Naive thymus-derived CD8-positive, alpha-beta T cell (primary cell): ENCODE measurements around the gene PYDC1. TPM values are rescaled to one million over a fixed set of nuclear protein-coding genes. Genes with fewer than 3 reads are reported as not detected.
A peak's percentile ranks its signal among the peaks of the same experiment; 100 is the strongest.

ENCODE experiments used
- ATAC-seq, 2 donors: fragments of 150-1000 bp; cut with Tn5 transposase in 1 of 2; sonication (Bioruptor Pico), chemical (Tn5 transposase) in 1 of 2; 1 replicate in 1 of 2; 2 replicates in 1 of 2; pipeline ENCODE4 v1.10.0; 2021; ENCODE audit warnings: mild to moderate bottlenecking in 2 of 2, moderate library complexity in 2 of 2
- POLR2A ChIA-PET: fragments of 350-600 bp; sonication (Branson Sonifier 250); formaldehyde crosslinking; loops from one replicate; lab custom pipeline; 2021; ENCODE audit warnings: antibody characterized with exemption; lab: Charles Lee
- DNase-seq, 10 donors: peaks; one replicate each; pipeline versions ENCODE4 v3.0.0 to v3.0.0-alpha.2; 2020 to 2022
- H3K27ac Mint-ChIP-seq, 10 donors: one replicate each; pipeline ENCODE4 v1.8.0; 2020 to 2022; ENCODE audit warnings: mild to moderate bottlenecking in 10 of 10, mixed read lengths in 10 of 10, moderate library complexity in 4 of 10, inconsistent platforms in 1 of 10
- H3K27me3 Mint-ChIP-seq, 5 donors: one replicate each; pipeline ENCODE4 v1.8.0; 2021 to 2022; ENCODE audit warnings: mixed read lengths in 5 of 5
- H3K36me3 Mint-ChIP-seq, 3 donors: one replicate each; pipeline ENCODE4 v1.8.0; 2020 to 2022; ENCODE audit warnings: mixed read lengths in 3 of 3, mild to moderate bottlenecking in 2 of 3, inconsistent platforms in 1 of 3
- H3K4me1 Mint-ChIP-seq, 4 donors: one replicate each; pipeline ENCODE4 v1.8.0; 2021 to 2022; ENCODE audit warnings: mixed read lengths in 4 of 4
- H3K4me3 Mint-ChIP-seq, 10 donors: one replicate each; pipeline ENCODE4 v1.8.0; 2020 to 2022; ENCODE audit warnings: mild to moderate bottlenecking in 10 of 10, mixed read lengths in 10 of 10, moderate library complexity in 6 of 10, inconsistent platforms in 1 of 10
- H3K9me3 Mint-ChIP-seq, 9 donors: one replicate each; pipeline ENCODE4 v1.8.0; 2020 to 2022; ENCODE audit warnings: mixed read lengths in 9 of 9, mild to moderate bottlenecking in 3 of 9, inconsistent platforms in 1 of 9, moderate library complexity in 1 of 9
- polyA plus RNA-seq, 3 donors: library from polyadenylated mRNA; unstranded; fragments of 300-500 nt; fragmentation: Illumina TruSeq; gene quantifications; one replicate each; pipeline ENCODE4 v1.2.3, GENCODE V29; 2021
- total RNA-seq, 8 experiments: library from RNA in 2 of 8; stranded (reverse) in 2 of 8; gene quantifications; one replicate each; pipeline ENCODE4 v1.2.3 and lab custom pipeline; 2021 to 2026

Gene PYDC1
- total and polyA plus RNA-seq, 5 experiments from 2014 or later: not detected

DNA sequence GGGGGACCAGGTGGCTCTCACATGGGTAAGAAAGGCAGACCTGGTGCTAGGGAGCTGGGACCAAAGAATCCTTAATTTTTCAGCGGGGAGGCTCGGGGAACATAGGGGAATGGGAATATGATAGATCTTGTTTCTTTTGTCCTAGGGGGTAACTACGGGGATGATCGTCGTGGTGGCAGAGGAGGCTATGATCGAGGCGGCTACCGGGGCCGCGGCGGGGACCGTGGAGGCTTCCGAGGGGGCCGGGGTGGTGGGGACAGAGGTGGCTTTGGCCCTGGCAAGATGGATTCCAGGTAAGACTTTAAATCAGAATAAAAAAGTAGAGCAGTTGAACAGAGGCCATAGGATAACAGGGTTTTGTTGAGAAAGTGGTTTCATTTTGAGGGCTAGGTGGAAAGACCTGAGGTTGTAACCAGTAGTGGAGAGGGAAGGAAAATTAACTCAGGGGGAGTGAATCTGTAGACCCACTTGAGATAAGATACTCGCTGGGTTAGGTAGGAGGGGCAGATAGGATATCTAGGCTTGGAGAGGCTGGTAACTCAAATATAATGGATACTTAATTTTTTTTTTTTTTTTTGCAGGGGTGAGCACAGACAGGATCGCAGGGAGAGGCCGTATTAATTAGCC is 26.0 kb downstream of the PYDC1 start:
- Mint-ChIP-seq H3K4me1 (peaks cover 50 to 79% (median 70%) of the 10 kb centered on the region in 4 donors), H3K9me3 (no peaks in the 10 kb centered on the region), H3K4me3 (no peak overlapping the region), H3K27me3 (no peaks in the 10 kb centered on the region), H3K27ac (peak overlapping the region in 9 of 10 donors; percentile 13 to 84 (median 67)), H3K36me3 (peaks cover 24 to 98% (median 60%) of the 10 kb centered on the region in 3 donors)
- ATAC-seq (no peak), DNase-seq (no peak)
- POLR2A ChIA-PET: interaction anchor here (1.1 to 2.6 kb wide), 4 partner anchors 9 to 65 kb away, joined by 3 to 23 read pairs (median 8); partner anchors contain the start of genes FUS and PYCARD

DNA sequence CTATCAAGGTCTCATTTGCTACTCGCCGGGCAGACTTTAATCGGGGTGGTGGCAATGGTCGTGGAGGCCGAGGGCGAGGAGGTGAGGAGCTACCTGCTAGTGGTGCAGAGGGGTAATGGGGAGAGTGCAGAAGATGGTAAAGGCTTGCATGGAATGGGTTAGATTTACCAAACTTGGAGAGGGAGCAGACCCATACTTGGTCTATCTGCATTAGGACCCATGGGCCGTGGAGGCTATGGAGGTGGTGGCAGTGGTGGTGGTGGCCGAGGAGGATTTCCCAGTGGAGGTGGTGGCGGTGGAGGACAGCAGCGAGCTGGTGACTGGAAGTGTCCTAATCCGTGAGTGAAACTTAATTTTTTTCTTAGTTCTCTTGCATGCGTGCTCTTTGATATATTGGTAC is 26.9 kb downstream of the PYDC1 start:
- DNase-seq: no peak
- peak overlapping the region in 3 of 10 donors; percentile 12 to 65 (median 17) for H3K4me3 Mint-ChIP-seq

DNA sequence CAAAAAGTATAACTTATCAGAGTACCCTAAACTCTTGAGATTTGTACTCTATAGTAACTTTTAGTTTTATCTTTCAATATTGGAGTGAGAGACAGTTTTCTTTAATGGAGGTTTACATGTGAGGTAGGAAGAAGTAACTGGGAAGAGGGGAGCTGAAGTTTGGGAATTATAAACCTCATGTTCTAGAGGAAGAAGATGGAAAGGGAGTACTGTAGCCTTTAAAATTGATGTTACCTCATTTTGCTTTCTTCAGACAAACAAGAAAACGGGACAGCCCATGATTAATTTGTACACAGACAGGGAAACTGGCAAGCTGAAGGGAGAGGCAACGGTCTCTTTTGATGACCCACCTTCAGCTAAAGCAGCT is 27.5 kb downstream of the PYDC1 start:
- no peaks in the 10 kb centered on the region for H3K27me3 Mint-ChIP-seq
- no peaks in the 10 kb centered on the region for H3K9me3 Mint-ChIP-seq
- H3K4me3 Mint-ChIP-seq: peak overlapping the region in 2 of 10 donors; percentile 4 to 55
- ATAC-seq: no peak
- POLR2A ChIA-PET: interaction anchor here (0.6 to 2.6 kb wide), 3 partner anchors 9 to 132 kb away, joined by 3 to 23 read pairs (median 13); partner anchors contain the start of genes FUS and PYCARD
- peaks cover 28 to 99% (median 71%) of the 10 kb centered on the region in 3 donors for H3K36me3 Mint-ChIP-seq
- peaks cover 61 to 92% (median 83%) of the 10 kb centered on the region in 4 donors for H3K4me1 Mint-ChIP-seq
- H3K27ac Mint-ChIP-seq: peak overlapping the region in 9 of 10 donors; percentile 34 to 90 (median 81)
- no peak for DNase-seq

More for the DNA sequence above, 26.9 kb downstream of the PYDC1 start:
- peaks cover 28 to 98% (median 67%) of the 10 kb centered on the region in 3 donors for H3K36me3 Mint-ChIP-seq
- H3K27ac Mint-ChIP-seq: peak overlapping the region in 9 of 10 donors; percentile 43 to 90 (median 77)
- no peak for ATAC-seq
- peaks cover 56 to 87% (median 78%) of the 10 kb centered on the region in 4 donors for H3K4me1 Mint-ChIP-seq
- H3K27me3 Mint-ChIP-seq: no peaks in the 10 kb centered on the region
- POLR2A ChIA-PET: interaction anchor here (0.6 to 2.6 kb wide), 5 partner anchors 8 to 65 kb away, joined by 3 to 23 read pairs (median 5); partner anchors contain the start of genes FUS and PYCARD
- H3K9me3 Mint-ChIP-seq: no peaks in the 10 kb centered on the region

- ATAC-seq: no peak
- peaks cover 63 to 94% (median 85%) of the 10 kb centered on the region in 4 donors for H3K4me1 Mint-ChIP-seq
- H3K9me3 Mint-ChIP-seq: no peaks in the 10 kb centered on the region
- H3K27me3 Mint-ChIP-seq: no peaks in the 10 kb centered on the region
- H3K36me3 Mint-ChIP-seq: peaks cover 28 to 99% (median 72%) of the 10 kb centered on the region in 3 donors
- H3K4me3 Mint-ChIP-seq: peak overlapping the region in 5 of 10 donors; percentile 4 to 55 (median 7)
- peak overlapping the region; percentile 1 to 90 (median 82) for H3K27ac Mint-ChIP-seq
- peak in 1 of 10 donors; percentile 19 for DNase-seq
- POLR2A ChIA-PET: interaction anchor here (0.6 to 2.8 kb wide), 5 partner anchors 9 to 133 kb away, joined by 3 to 23 read pairs (median 11); partner anchors contain the start of genes FUS and PYCARD
Observed at GRCh38 chr16:31188450-31189411, 28.2 kb downstream of the PYDC1 start.

DNA sequence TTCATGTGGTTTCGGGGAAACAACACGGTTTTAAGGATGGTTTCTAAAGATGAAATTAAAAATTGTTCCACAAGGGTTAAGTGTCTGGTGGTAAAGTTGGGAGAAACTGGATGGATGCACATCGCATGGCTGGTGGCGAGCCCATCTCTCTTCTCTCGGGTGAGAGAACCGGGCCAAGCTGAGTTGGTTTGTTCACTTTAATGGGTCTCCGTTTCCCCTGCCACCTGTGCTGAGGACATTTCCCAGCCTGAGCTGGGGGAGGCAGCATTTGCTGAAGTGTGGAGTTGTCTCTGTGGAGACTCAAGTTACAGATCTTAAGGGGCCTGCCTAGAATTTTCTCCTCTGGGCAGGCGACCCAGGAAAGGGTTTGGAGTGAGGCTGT is 29.1 kb downstream of the PYDC1 start:
- H3K36me3 Mint-ChIP-seq: peaks cover 22 to 100% (median 75%) of the 10 kb centered on the region in 3 donors
- peak overlapping the region in 3 of 10 donors; percentile 7 to 54 (median 11) for H3K4me3 Mint-ChIP-seq
- peaks cover 67 to 95% (median 88%) of the 10 kb centered on the region in 4 donors for H3K4me1 Mint-ChIP-seq
- H3K27ac Mint-ChIP-seq: peak overlapping the region in 9 of 10 donors; percentile 15 to 90 (median 79)
- ATAC-seq: peak in 1 of 2 donors; percentile 13
- H3K9me3 Mint-ChIP-seq: no peaks in the 10 kb centered on the region
- H3K27me3 Mint-ChIP-seq: no peaks in the 10 kb centered on the region
- POLR2A ChIA-PET: interaction anchor here (1.2 to 2.8 kb wide), 4 partner anchors 8 to 14 kb away, joined by 4 to 11 read pairs (median 8); partner anchors contain the start of gene PYCARD
- no peak for DNase-seq

GRCh38 chr16:31186930-31187807 is 29.8 kb downstream of the PYDC1 start:
- ATAC-seq: no peak
- Mint-ChIP-seq H3K4me1 (peaks cover 73 to 96% (median 94%) of the 10 kb centered on the region in 4 donors), H3K27ac (peak overlapping the region in 9 of 10 donors; percentile 33 to 90 (median 79)), H3K4me3 (peak overlapping the region in 8 of 10 donors; percentile 6 to 82 (median 60)), H3K27me3 (no peaks in the 10 kb centered on the region), H3K36me3 (peaks cover 22 to 100% (median 80%) of the 10 kb centered on the region in 3 donors), H3K9me3 (no peaks in the 10 kb centered on the region)
- DNase-seq: peak in 1 of 10 donors; percentile 7
- POLR2A ChIA-PET: interaction anchor here (1.0 to 2.8 kb wide), 5 partner anchors 8 to 70 kb away, joined by 3 to 11 read pairs (median 5); partner anchors contain the start of genes KAT8 and PYCARD

DNA sequence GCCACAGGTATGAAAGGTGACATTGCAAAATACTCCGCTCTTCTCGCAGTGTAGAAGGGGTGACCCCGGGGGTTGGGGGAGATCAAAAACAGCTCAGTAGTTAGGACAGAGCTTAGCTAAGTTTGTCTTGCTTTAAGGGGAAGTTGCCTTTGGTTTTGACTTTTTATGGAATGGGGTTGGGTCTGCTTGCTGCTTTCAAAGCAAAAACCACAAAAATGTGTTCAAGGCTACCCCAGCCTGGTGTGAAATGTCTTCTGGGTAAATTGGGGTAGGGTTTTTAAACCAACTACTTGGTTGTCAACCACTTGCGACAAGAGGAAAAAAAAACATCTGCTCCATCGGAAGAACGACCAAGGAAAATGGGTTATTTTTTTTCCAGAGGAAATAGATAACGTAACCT is 30.8 kb downstream of the PYDC1 start:
- Mint-ChIP-seq H3K4me1 (peaks cover 70 to 98% (median 92%) of the 10 kb centered on the region in 4 donors), H3K27me3 (no peaks in the 10 kb centered on the region), H3K4me3 (peak overlapping the region; percentile 12 to 83 (median 78)), H3K27ac (peak overlapping the region; percentile 43 to 90 (median 78)), H3K36me3 (peaks cover 28 to 100% (median 79%) of the 10 kb centered on the region in 3 donors), H3K9me3 (no peaks in the 10 kb centered on the region)
- DNase-seq (peak in 1 of 10 donors; percentile 31), ATAC-seq (peak; percentile 10 to 25)
- POLR2A ChIA-PET: interaction anchor here (1.0 to 2.8 kb wide), 5 partner anchors 9 to 69 kb away, joined by 3 to 11 read pairs (median 5); partner anchors contain the start of genes KAT8 and PYCARD

- ATAC-seq (no peak), DNase-seq (no peak)
- peaks cover 66 to 94% (median 85%) of the 10 kb centered on the region in 4 donors for H3K4me1 Mint-ChIP-seq
- H3K4me3 Mint-ChIP-seq: peak overlapping the region in 9 of 10 donors; percentile 37 to 93 (median 79)
- H3K36me3 Mint-ChIP-seq: peaks cover 30 to 94% (median 76%) of the 10 kb centered on the region in 3 donors
- no peaks in the 10 kb centered on the region for H3K27me3 Mint-ChIP-seq
- POLR2A ChIA-PET: interaction anchor here (1.3 to 1.5 kb wide), 2 partner anchors 17 to 43 kb away, joined by 3 to 5 read pairs; partner anchors contain the start of gene PYCARD
- no peaks in the 10 kb centered on the region for H3K9me3 Mint-ChIP-seq
- H3K27ac Mint-ChIP-seq: peak overlapping the region in 8 of 10 donors; percentile 45 to 90 (median 72)
Observed at GRCh38 chr16:31185339-31185738, 31.6 kb downstream of the PYDC1 start.

- POLR2A ChIA-PET: interaction anchor here (0.7 to 3.7 kb wide), 8 partner anchors 9 to 198 kb away, joined by 3 to 28 read pairs (median 6); partner anchors contain the start of genes KAT8 and PYCARD
Observed at GRCh38 chr16:31184888-31185287, 32.0 kb downstream of the PYDC1 start.

More at GRCh38 chr16:31184888-31185287, 32.0 kb downstream of the PYDC1 start:
- Mint-ChIP-seq H3K27ac (peak overlapping the region in 9 of 10 donors; percentile 26 to 90 (median 69)), H3K36me3 (peaks cover 28 to 92% (median 73%) of the 10 kb centered on the region in 3 donors), H3K27me3 (peaks cover 0 to 2% (median 0%) of the 10 kb centered on the region in 5 donors), H3K4me3 (peak overlapping the region in 9 of 10 donors; percentile 37 to 93 (median 73)), H3K9me3 (no peaks in the 10 kb centered on the region), H3K4me1 (peaks cover 64 to 91% (median 82%) of the 10 kb centered on the region in 4 donors)
- no peak for DNase-seq
- ATAC-seq: no peak
